H9 (cell line): Measurements from ENCODE around the gene UGT3A1. TPM values are rescaled to one million over a fixed set of nuclear protein-coding genes. Genes with fewer than 3 reads are reported as not detected.

Source experiments
- DNase-seq: peaks from one replicate; pipeline ENCODE4 v3.0.0-alpha.2; 2017
- H2AFZ ChIP-seq: one replicate; pipeline ENCODE4 v1.6.1; 2013; ENCODE audit warnings: mild to moderate bottlenecking, low read length, control low read depth, moderate library complexity
- H2AK5ac ChIP-seq: 2 replicates; pipeline ENCODE4 v1.6.1; 2013; ENCODE audit warnings: low read length, control low read depth, mixed read lengths; ENCODE audit not compliant: insufficient read length
- H2BK120ac ChIP-seq: one replicate; pipeline ENCODE4 v1.6.1; 2013; ENCODE audit warnings: low read depth, mild to moderate bottlenecking, low read length, control low read depth, inconsistent platforms; ENCODE audit not compliant: poor library complexity, severe bottlenecking
- H2BK12ac ChIP-seq: 2 replicates; pipeline ENCODE4 v1.6.1; 2013; ENCODE audit warnings: low read length, control low read depth, mixed read lengths, low read depth; ENCODE audit not compliant: insufficient read length
- H2BK15ac ChIP-seq: 2 replicates; pipeline ENCODE4 v1.6.1; 2013; ENCODE audit warnings: low read depth, low read length, control low read depth
- H2BK20ac ChIP-seq: one replicate; pipeline ENCODE4 v1.6.1; 2013; ENCODE audit warnings: low read depth, mild to moderate bottlenecking, low read length, control low read depth, inconsistent platforms; ENCODE audit not compliant: poor library complexity, severe bottlenecking
- H2BK5ac ChIP-seq: 2 replicates; pipeline ENCODE4 v1.6.1; 2013; ENCODE audit warnings: low read length, control low read depth, mixed read lengths; ENCODE audit not compliant: insufficient read length
- H3K14ac ChIP-seq: 2 replicates; pipeline ENCODE4 v1.6.1; 2013; ENCODE audit warnings: low read length, control low read depth; ENCODE audit not compliant: insufficient read depth
- H3K18ac ChIP-seq: 2 replicates; pipeline ENCODE4 v1.6.1; 2013; ENCODE audit warnings: low read depth, mild to moderate bottlenecking, mixed read lengths, low read length, control low read depth; ENCODE audit not compliant: insufficient read length
- H3K23ac ChIP-seq: 2 replicates; pipeline ENCODE4 v1.6.1; 2013; ENCODE audit warnings: low read length, control low read depth, mixed read lengths, low read depth; ENCODE audit not compliant: insufficient read length
- H3K23me2 ChIP-seq: 2 replicates; pipeline ENCODE4 v1.6.1; 2013; ENCODE audit warnings: low read depth, mild to moderate bottlenecking, mixed read lengths, low read length, control low read depth; ENCODE audit not compliant: insufficient read length, poor library complexity, severe bottlenecking
- H3K27ac ChIP-seq: 2 replicates; pipeline ENCODE4 v1.5.1; 2013; ENCODE audit warnings: low read length, control low read depth, mixed read lengths, low read depth; ENCODE audit not compliant: insufficient read length
- H3K27me3 ChIP-seq: 2 replicates; pipeline ENCODE4 v1.6.1; 2013; ENCODE audit warnings: low read length, control low read depth, inconsistent platforms; ENCODE audit not compliant: insufficient read depth
- H3K4ac ChIP-seq: 2 replicates; pipeline ENCODE4 v1.6.1; 2013; ENCODE audit warnings: low read depth, mild to moderate bottlenecking, control low read depth, inconsistent platforms, low read length, moderate library complexity
- H3K4me1 ChIP-seq: 2 replicates; pipeline ENCODE4 v1.6.1; 2013; ENCODE audit warnings: low read length, control low read depth, inconsistent platforms; ENCODE audit not compliant: insufficient read depth
- H3K4me2 ChIP-seq: 2 replicates; pipeline ENCODE4 v1.6.1; 2013; ENCODE audit warnings: low read length, control low read depth, mixed read lengths; ENCODE audit not compliant: insufficient read length, insufficient read depth
- H3K56ac ChIP-seq: 2 replicates; pipeline ENCODE4 v1.6.1; 2013; ENCODE audit warnings: low read depth, mild to moderate bottlenecking, mixed read lengths, low read length, control low read depth; ENCODE audit not compliant: insufficient read length
- H3K79me1 ChIP-seq: 2 replicates; pipeline ENCODE4 v1.6.1; 2013; ENCODE audit warnings: low read depth, mild to moderate bottlenecking, moderate library complexity, low read length, control low read depth, inconsistent platforms; ENCODE audit not compliant: insufficient read depth, poor library complexity, severe bottlenecking
- H3K79me2 ChIP-seq: 2 replicates; pipeline ENCODE4 v1.6.1; 2013; ENCODE audit warnings: low read length, control low read depth, inconsistent platforms; ENCODE audit not compliant: insufficient read depth
- H3K9ac ChIP-seq: 2 replicates; pipeline ENCODE4 v1.6.1; 2013; ENCODE audit warnings: low read length, control low read depth, mixed read lengths; ENCODE audit not compliant: insufficient read length; ENCODE audit errors: extremely low read depth
- H3K9me3 ChIP-seq: one replicate; pipeline ENCODE4 v1.6.1; 2013; ENCODE audit warnings: low read depth, low read length, inconsistent platforms; ENCODE audit not compliant: control insufficient read depth
- H3T11ph ChIP-seq: one replicate; pipeline ENCODE4 v1.6.1; 2013; ENCODE audit warnings: mild to moderate bottlenecking, low read length, control low read depth, inconsistent platforms
- H4K20me1 ChIP-seq: one replicate; pipeline ENCODE4 v1.6.1; 2013; ENCODE audit not compliant: control insufficient read depth, insufficient read length, insufficient read depth
- H4K5ac ChIP-seq: 2 replicates; pipeline ENCODE4 v1.6.1; 2013; ENCODE audit warnings: low read depth, mild to moderate bottlenecking, mixed read lengths, low read length, control low read depth; ENCODE audit not compliant: insufficient read length
- H4K8ac ChIP-seq: replicated peaks from 2 replicates; pipeline ENCODE4 v1.6.1; 2013; ENCODE audit warnings: low read length, control low read depth, mixed read lengths, low read depth; ENCODE audit not compliant: insufficient read length
- H4K91ac ChIP-seq: 2 replicates; pipeline ENCODE4 v1.6.1; 2013; ENCODE audit warnings: low read depth, mild to moderate bottlenecking, moderate library complexity, mixed read lengths, low read length, control low read depth; ENCODE audit not compliant: insufficient read length
- H3K27ac Mint-ChIP-seq, 3 experiments: 2 replicates in 2 of 3; 3 replicates in 1 of 3; pipeline ENCODE4 v1.8.0; 2020 to 2021; ENCODE audit warnings: mixed read lengths in 3 of 3, mild to moderate bottlenecking in 1 of 3, moderate library complexity in 1 of 3
- H3K27me3 Mint-ChIP-seq: 2 replicates; pipeline ENCODE4 v1.8.0; 2021; ENCODE audit warnings: low read depth, mild to moderate bottlenecking, moderate library complexity, mixed read lengths
- H3K36me3 Mint-ChIP-seq, 3 experiments: 2 replicates in 2 of 3; 3 replicates in 1 of 3; pipeline ENCODE4 v1.8.0; 2020 to 2021; ENCODE audit warnings: low read depth in 3 of 3, mixed read lengths in 3 of 3; ENCODE audit not compliant: insufficient read depth in 1 of 3
- H3K4me1 Mint-ChIP-seq, 2 experiments: 2 replicates each; pipeline ENCODE4 v1.8.0; 2020; ENCODE audit warnings: mixed read lengths in 2 of 2
- H3K4me3 Mint-ChIP-seq, 2 experiments: 2 replicates in 1 of 2; 3 replicates in 1 of 2; pipeline ENCODE4 v1.8.0; 2020 to 2021; ENCODE audit warnings: mild to moderate bottlenecking in 2 of 2, mixed read lengths in 2 of 2, moderate library complexity in 1 of 2
- H3K9me3 Mint-ChIP-seq, 2 experiments: 2 replicates in 1 of 2; 3 replicates in 1 of 2; pipeline ENCODE4 v1.8.0; 2020; ENCODE audit warnings: mild to moderate bottlenecking in 2 of 2, mixed read lengths in 2 of 2, moderate library complexity in 1 of 2
- WGBS: extraction: QIAGEN DNeasy Blood & Tissue Kit; methylation state at CpG from one replicate; pipeline ENCODE4 v1.1.7; 2013; ENCODE audit warnings: missing lambda C conversion rate, low lambda C conversion rate, mixed read lengths; ENCODE audit not compliant: insufficient read length; ENCODE audit errors: extremely low coverage; 5-methylcytosine and 5-hydroxymethylcytosine counted together
- total RNA-seq: library from RNA; stranded (reverse); gene quantifications from 2 replicates; pipeline ENCODE4 v1.2.1, GENCODE V29; 2021
- TF ChIP-seq, protein P1 (sequence below): fragments of 200-600 bp; sonication (generic); conservative IDR thresholded peaks from 3 replicates; pipeline ENCODE4 v1.8.0; 2021; ENCODE audit warnings: antibody characterized with exemption, mild to moderate bottlenecking

The UGT3A1 gene
- total RNA-seq, 1 experiment from 2014 or later, result 1.8 TPM

DNA sequence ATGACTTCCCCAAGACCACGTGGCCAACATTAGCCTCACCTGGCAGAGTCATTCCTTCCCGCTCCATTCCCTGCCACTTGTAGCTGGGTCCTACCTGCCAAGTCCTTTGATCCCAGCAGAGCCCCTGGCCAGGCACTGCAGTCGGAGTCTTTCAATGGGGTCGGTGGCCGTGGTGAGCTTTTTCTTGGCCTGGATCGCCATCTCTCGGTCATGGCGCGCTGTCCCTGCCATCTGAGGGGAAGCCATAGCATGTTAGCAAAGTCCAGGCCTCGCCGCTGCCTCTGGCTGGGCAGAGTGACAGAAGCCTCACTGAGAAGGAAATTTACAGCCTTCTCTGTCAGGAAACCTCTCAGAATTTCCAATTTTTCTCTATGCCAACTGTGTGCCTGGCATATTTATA, 70.3 kb downstream of the UGT3A1 start:
- Histone ChIP-seq H4K91ac (no peak overlapping the region), H3K23ac (no peak overlapping the region), H3K56ac (no peak overlapping the region), H3K27ac (no peak overlapping the region), H3K9ac (no peak overlapping the region), H4K20me1 (no peaks in the 10 kb centered on the region), H3K9me3 (no peaks in the 10 kb centered on the region), H3K79me2 (no peaks in the 10 kb centered on the region), H3K4me2 (no peak overlapping the region), H2BK120ac (no peak overlapping the region), H3K27me3 (peaks cover 7% of the 10 kb centered on the region; the same call in 1 of the 2 replicates), H4K8ac (no peak overlapping the region), H2AFZ (no peak overlapping the region), H3K18ac (no peak overlapping the region), H3K14ac (no peak overlapping the region), H3K4ac (no peak overlapping the region), H3K4me1 (no peaks in the 10 kb centered on the region), H3T11ph (no peak overlapping the region), H3K79me1 (no peaks in the 10 kb centered on the region), H2BK20ac (no peak overlapping the region), H2BK12ac (no peak overlapping the region), H4K5ac (no peak overlapping the region), H2BK5ac (no peak overlapping the region), H2BK15ac (no peak overlapping the region), H3K23me2 (no peaks in the 10 kb centered on the region), H2AK5ac (no peak overlapping the region)
- H3K36me3 Mint-ChIP-seq, result no peaks in the 10 kb centered on the region; a peak in 1 of 7 replicates
- TF ChIP-seq, protein P1, sequence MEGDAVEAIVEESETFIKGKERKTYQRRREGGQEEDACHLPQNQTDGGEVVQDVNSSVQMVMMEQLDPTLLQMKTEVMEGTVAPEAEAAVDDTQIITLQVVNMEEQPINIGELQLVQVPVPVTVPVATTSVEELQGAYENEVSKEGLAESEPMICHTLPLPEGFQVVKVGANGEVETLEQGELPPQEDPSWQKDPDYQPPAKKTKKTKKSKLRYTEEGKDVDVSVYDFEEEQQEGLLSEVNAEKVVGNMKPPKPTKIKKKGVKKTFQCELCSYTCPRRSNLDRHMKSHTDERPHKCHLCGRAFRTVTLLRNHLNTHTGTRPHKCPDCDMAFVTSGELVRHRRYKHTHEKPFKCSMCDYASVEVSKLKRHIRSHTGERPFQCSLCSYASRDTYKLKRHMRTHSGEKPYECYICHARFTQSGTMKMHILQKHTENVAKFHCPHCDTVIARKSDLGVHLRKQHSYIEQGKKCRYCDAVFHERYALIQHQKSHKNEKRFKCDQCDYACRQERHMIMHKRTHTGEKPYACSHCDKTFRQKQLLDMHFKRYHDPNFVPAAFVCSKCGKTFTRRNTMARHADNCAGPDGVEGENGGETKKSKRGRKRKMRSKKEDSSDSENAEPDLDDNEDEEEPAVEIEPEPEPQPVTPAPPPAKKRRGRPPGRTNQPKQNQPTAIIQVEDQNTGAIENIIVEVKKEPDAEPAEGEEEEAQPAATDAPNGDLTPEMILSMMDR, result peak; percentile 63; the same call in 2 of the 3 replicates
- peaks cover 49% of the 10 kb centered on the region for H3K27me3 Mint-ChIP-seq
- H3K27ac Mint-ChIP-seq, result no peak overlapping the region
- no CpG with 5 or more reads among the region's 11 CpGs for WGBS
- H3K9me3 Mint-ChIP-seq, result peaks cover 6 to 7% of the 10 kb centered on the region in 2 experiments; a peak in 4 of 5 replicates
- peaks cover 4 to 5% of the 10 kb centered on the region in 2 experiments; a peak in 3 of 4 replicates for H3K4me1 Mint-ChIP-seq
- peak; percentile 69 for DNase-seq
- H3K4me3 Mint-ChIP-seq, result no peak overlapping the region
